HG02759 (cell line): ENCODE measurements around the gene CADM3.

ENCODE experiments used
- ATAC-seq: cut with Tn5 transposase; IDR thresholded peaks from one replicate; pipeline ENCODE4 v1.9.1; 2021; ENCODE audit warnings: mild to moderate bottlenecking, moderate library complexity; ENCODE audit not compliant: unreplicated experiment

Gene CADM3

GRCh38 chr1:159171254-159171687 lies at the start of gene CADM3:
Gene CADM3 (plus strand): TSS chr1:159171615. CDS start chr1:159171766, 151 bp downstream.
- no peak for ATAC-seq

- peak; percentile 88 for ATAC-seq
These were observed 49.3 kb upstream of the CADM3 start for GRCh38 chr1:159122005-159122621.

- no peak for ATAC-seq
These were observed 47.8 kb upstream of the CADM3 start for GRCh38 chr1:159123587-159123986.

- ATAC-seq = peak; percentile 50
These were observed 39.0 kb upstream of the CADM3 start for GRCh38 chr1:159132271-159132881.

GRCh38 chr1:159140474-159140873 lies 30.9 kb upstream of the CADM3 start:
- ATAC-seq = no peak

GRCh38 chr1:159141584-159142390 lies 29.6 kb upstream of the CADM3 start:
- no peak for ATAC-seq

- ATAC-seq = no peak
These were observed 29.1 kb upstream of the CADM3 start for GRCh38 chr1:159142391-159142663.

- no peak for ATAC-seq
These were observed 28.5 kb upstream of the CADM3 start for GRCh38 chr1:159142726-159143510.

GRCh38 chr1:159144571-159144970 lies 26.8 kb upstream of the CADM3 start:
- ATAC-seq = no peak

- ATAC-seq = no peak
These were observed 24.4 kb upstream of the CADM3 start for GRCh38 chr1:159146980-159147379.

- ATAC-seq = no peak
These were observed 19.4 kb upstream of the CADM3 start for GRCh38 chr1:159152031-159152430.

- peak; percentile 94 for ATAC-seq
These were observed 10.3 kb upstream of the CADM3 start for GRCh38 chr1:159161001-159161718.

- ATAC-seq = no peak
These were observed 9.7 kb upstream of the CADM3 start for GRCh38 chr1:159161719-159162026.

- ATAC-seq = no peak
These were observed 8.7 kb upstream of the CADM3 start for GRCh38 chr1:159162516-159163265.

GRCh38 chr1:159163614-159164228 lies 7.7 kb upstream of the CADM3 start:
- ATAC-seq = no peak

GRCh38 chr1:159168043-159168442 lies 3.4 kb upstream of the CADM3 start:
- ATAC-seq = no peak

- ATAC-seq = no peak
These were observed 776 bp upstream of the CADM3 start for GRCh38 chr1:159170639-159171038.

- no peak for ATAC-seq
These were observed 480 bp downstream of the CADM3 start for GRCh38 chr1:159171688-159172501.
